ENCODE data around the gene SORBS2.
"Not testable (repeated sequence)": the region's sequence is repeated elsewhere in the genome, so short reads cannot be mapped to it uniquely, and the experiment has no call there.

The SORBS2 gene

GRCh38 chr4:185559251-185559914 lies 252.6 kb downstream of the SORBS2 start:
- DNase-seq (ENCODE audit: low read depth): not testable (repeated sequence)

- DNase-seq (ENCODE audit: low read depth): no peak
These were observed 257.4 kb downstream of the SORBS2 start for GRCh38 chr4:185554365-185555126.

DNA sequence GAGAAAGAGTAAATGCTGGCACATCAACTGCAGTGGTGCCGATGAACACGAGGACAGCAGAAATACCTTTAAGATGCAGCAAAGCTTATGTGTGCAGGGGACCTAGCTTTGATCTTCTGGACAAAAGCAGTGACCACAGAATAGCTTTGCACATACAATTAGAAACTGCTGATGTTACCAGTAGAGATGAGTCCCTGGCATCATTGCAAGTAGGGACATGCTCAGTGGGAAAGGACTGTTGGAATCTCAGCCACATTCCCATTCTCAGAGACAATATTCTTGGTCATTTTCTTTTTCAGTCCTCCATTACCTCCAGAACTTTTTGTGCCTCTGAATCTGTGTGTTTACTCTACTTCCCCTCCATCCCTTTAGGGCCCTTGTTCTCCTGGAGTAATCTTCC lies 259.7 kb downstream of the SORBS2 start:
- DNase-seq (ENCODE audit: low read depth): no peak

- no peak for DNase-seq (ENCODE audit: low read depth)
These were observed 261.1 kb downstream of the SORBS2 start for GRCh38 chr4:185550933-185551332.

DNA sequence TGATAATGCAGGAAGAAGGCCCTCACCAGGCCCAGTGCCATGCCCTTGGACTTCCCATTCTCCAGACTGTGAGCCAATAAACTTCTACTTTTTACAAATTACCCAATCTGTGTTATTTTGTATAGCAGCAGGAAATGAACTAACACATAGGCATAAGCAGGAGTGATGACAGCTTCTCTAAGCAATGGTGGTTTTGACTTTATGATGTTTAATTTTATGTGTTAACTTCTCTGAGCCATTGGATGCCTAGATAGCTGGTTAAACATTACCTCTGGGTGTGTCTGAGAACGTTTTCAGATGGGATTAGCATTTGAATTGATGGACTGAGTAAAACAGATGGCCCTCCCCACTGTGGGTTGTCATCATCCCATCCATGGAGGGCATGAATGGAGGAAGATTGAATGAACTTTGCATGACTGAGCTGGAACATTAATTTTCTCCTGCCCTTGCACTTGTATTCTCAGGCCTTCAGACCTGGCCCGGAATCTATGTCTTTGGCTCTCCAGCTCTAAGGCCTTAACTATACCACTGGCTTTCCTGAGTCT lies 262.8 kb downstream of the SORBS2 start:
- DNase-seq (ENCODE audit: low read depth): no peak

DNA sequence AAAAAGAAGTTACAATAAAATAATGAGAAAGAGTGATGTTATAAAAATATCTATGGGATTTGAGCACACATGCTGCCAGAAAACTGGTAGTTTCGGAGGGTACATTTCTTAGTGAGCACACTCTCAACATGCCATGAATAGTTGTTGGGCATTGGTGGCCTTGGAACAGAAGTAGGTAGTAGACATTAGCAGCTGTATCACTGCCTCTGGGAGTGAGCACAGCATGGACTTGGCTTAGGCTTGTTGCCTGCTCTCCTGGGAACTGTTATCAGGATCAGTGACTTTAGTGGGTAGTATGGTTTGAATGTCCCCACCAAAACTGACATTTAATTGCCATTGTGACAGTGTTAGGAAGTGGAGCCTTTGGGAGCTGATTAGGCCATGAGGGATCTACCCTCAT lies 263.4 kb downstream of the SORBS2 start:
- no peak for DNase-seq (ENCODE audit: low read depth)

DNA sequence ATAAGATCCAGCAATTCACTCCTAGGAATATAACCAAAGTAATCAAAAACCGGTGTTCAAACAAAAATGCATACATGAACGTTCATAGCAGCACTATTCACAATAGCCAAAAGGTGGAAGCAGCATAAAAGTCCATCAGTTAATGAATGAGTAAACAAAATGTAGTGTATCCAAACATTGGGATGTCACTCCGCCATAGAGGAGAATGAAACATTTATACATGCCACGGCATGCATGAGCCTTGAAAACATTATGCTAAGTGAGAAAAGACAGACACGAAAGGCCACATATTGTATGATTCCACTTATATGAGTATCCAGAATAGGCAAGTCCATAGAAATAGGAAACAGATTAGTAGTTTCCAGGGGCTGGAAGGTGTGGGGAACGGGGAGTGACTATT lies 265.7 kb downstream of the SORBS2 start:
- no peak for DNase-seq (ENCODE audit: low read depth)

GRCh38 chr4:185542626-185543315 lies 269.2 kb downstream of the SORBS2 start:
- DNase-seq (ENCODE audit: low read depth): no peak

- DNase-seq (ENCODE audit: low read depth): no peak
These were observed 270.7 kb downstream of the SORBS2 start for GRCh38 chr4:185541251-185541727.

DNA sequence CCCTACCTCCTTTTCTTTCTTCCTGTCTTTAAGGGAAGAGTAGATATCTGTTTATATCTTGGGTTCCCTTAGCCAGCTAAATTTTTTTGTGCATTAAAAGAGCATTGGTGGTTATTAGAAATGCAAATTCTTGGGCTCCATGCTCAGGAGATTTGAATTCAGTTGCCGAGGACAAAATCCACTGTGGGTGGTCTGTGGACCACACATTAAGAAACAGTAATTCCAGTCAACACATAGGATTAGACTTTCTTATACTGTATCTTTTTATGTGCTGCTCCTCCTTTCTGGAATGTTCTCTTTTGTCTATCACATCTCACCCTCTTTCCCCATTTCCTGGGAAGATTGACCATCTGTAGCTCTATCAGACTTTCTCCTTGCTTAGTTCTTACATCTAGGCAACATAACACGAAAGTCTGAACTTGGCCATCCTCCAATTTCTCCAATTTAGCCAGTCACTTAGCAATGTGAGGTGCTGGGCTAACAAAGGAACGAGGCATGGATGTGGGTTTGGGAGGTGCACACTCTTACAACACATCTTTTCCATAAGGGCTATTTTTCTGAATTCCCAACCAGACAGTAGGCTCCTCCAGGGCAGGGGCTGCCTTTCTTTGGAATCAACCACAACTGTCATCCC lies 271.4 kb downstream of the SORBS2 start:
- DNase-seq (ENCODE audit: low read depth): no peak

DNA sequence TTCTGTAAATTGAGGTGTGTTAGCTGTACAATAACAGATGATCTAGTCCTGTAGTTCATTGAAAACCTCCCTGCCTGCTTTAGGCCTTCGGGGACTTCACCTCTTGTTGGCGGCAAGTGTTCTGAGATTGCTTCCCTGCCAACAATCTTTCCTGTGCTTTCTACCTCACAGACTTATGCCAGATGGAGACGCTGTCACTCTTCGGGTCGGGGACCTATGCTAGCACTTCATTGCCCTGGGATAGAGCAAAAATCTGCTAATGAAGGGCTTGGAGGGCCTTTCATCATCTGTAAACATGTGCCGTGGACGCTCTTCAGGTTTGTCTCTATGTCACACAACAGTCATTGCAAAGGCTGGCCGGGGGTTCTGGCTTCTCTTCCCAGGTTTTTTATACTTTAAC lies 272.0 kb downstream of the SORBS2 start:
- no peak for DNase-seq (ENCODE audit: low read depth)

DNA sequence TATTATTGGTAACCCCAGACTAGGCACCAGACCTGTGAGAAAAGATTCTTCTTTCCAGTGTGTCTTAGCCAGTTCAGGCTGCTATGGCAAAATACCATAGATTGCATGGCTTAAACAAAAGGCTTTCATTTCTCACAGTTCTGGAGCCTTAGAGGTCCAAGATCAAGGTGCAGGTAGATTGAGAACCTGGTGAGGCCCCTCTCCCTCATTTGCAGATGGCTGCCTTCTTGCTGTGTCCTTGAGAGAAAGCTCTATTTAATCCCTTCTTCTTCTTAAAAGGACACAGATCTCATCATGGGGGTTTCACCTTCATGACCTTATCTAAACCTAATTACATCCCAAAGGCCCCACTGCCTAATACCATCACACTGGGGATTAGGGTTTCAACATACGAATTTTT lies 273.2 kb downstream of the SORBS2 start:
- no peak for DNase-seq (ENCODE audit: low read depth)

GRCh38 chr4:185536411-185536709 lies 275.6 kb downstream of the SORBS2 start:
- DNase-seq (ENCODE audit: low read depth): no peak

DNA sequence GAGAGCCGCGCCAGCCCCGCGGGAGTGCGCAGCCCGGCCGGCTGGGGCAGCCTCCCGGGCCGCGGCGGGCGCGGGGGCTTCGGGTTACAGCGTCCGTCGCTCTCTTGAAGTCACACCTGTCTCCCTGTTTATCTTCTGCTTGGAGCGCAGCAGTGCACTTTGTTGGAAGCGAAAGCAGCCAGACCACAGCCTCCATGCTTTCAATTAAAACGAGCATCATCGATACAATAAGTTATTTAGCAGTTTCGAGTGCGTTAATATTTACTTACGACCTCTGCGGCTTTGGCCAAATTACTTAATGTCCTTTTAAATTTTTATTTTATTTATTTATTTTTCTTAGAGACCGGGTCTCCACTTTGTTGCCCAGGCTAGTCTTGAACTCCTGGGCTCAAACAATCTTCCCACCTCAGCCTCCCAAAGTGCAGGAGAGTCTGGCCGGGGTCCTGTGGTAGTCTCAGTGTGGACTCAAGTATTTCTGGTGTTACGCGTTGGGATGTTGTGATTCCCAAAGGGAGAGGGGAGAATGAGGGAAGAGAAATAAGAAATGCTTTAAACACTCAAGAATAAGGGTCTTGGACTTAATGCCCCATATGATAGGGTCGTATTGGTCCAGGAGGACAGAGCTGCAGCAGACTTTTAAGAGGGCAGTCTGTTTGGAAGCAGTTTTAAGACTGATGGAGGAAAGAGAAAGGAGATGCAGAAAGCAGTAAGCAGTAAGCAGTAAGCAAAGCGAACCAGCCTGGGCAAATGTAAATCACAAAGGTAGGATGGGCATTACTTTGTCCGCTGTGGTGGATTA lies 276.2 kb downstream of the SORBS2 start:
- DNase-seq (ENCODE audit: low read depth): no peak

All from GM04504 (cell line).